Ishikawa (cell line): Measurements from ENCODE around the gene TFIP11.

Experiments used
- CEBPB ChIP-seq: IDR thresholded peaks from 2 replicates; pipeline ENCODE4 v1.6.1; 2012
- EGR1 ChIP-seq: IDR thresholded peaks from 2 replicates; pipeline ENCODE4 v1.6.1; 2012
- RAD21 ChIP-seq: IDR thresholded peaks from 2 replicates; pipeline ENCODE4 v1.6.1; 2012; ENCODE audit warnings: low read depth
- TAF1 ChIP-seq: IDR thresholded peaks from 2 replicates; pipeline ENCODE4 v1.6.1; 2012; ENCODE audit warnings: low read depth, mild to moderate bottlenecking
- TCF12 ChIP-seq: IDR thresholded peaks from 2 replicates; pipeline ENCODE4 v1.6.1; 2012; ENCODE audit warnings: low read depth
- YY1 ChIP-seq: IDR thresholded peaks from 2 replicates; pipeline ENCODE4 v1.6.1; 2012; ENCODE audit warnings: low read depth

- TF ChIP-seq YY1 (0 out of 2 replicates have a peak, but pooled peaks have one; percentile 48), TCF12 (peak; percentile 99), EGR1 (peak; percentile 92), RAD21 (peak; percentile 35; the same call in 1 of the 2 replicates), TAF1 (no peak), CEBPB (peak; percentile 17; the same call in 1 of the 2 replicates)
Measured at GRCh38 chr22:26452236-26453016, 59.8 kb downstream of the TFIP11 start.
